NCI-H1694 treated with DMSO at 0.1 percent for 48 hours (cell line): ENCODE measurements around the gene AOC3.
"Not testable (repeated sequence)": the region's sequence is repeated elsewhere in the genome, so short reads cannot be mapped to it uniquely, and the experiment has no call there.

Source experiments
- DNase-seq: peaks from one replicate; lab custom pipeline; 2025; lab: John Stamatoyannopoulos, UW

Gene AOC3

GRCh38 chr17:42844271-42844670 is 6.7 kb upstream of the AOC3 start, which contains the start of gene AOC2:
Gene AOC2, plus strand, starts transcription at chr17:42844580. Its CDS starts 47 bp downstream, at chr17:42844627.
- no peak for DNase-seq

GRCh38 chr17:42844761-42845555 is 6.0 kb upstream of the AOC3 start:
- no peak for DNase-seq

- no peak for DNase-seq
Measured at GRCh38 chr17:42845556-42845917, 5.5 kb upstream of the AOC3 start.

GRCh38 chr17:42845918-42846593 is 4.9 kb upstream of the AOC3 start:
- DNase-seq, result no peak

GRCh38 chr17:42846594-42847280 is 4.3 kb upstream of the AOC3 start:
- no peak for DNase-seq

GRCh38 chr17:42848093-42848492 is 2.9 kb upstream of the AOC3 start:
- no peak for DNase-seq

GRCh38 chr17:42849031-42849430 is 2.0 kb upstream of the AOC3 start:
- DNase-seq, result no peak

- DNase-seq, result no peak
Measured at GRCh38 chr17:42849451-42850181, 1.4 kb upstream of the AOC3 start.

GRCh38 chr17:42851371-42852240 is 607 bp downstream of the AOC3 start:
- not testable (repeated sequence) for DNase-seq

- DNase-seq, result no peak
Measured at GRCh38 chr17:42852351-42852750, 1.4 kb downstream of the AOC3 start.

GRCh38 chr17:42853004-42853403 is 2.0 kb downstream of the AOC3 start:
- no peak for DNase-seq

GRCh38 chr17:42853597-42853967 is 2.6 kb downstream of the AOC3 start:
- DNase-seq, result no peak

GRCh38 chr17:42853968-42854790 is 3.2 kb downstream of the AOC3 start:
- no peak for DNase-seq

GRCh38 chr17:42855048-42855596 is 4.1 kb downstream of the AOC3 start:
- DNase-seq, result no peak

GRCh38 chr17:42856093-42856492 is 5.1 kb downstream of the AOC3 start:
- DNase-seq, result not testable (repeated sequence)

GRCh38 chr17:42856516-42856915 is 5.5 kb downstream of the AOC3 start:
- DNase-seq, result not testable (repeated sequence)

GRCh38 chr17:42857389-42857788 is 6.4 kb downstream of the AOC3 start:
- DNase-seq, result no peak

- DNase-seq, result no peak
Measured at GRCh38 chr17:42865638-42866094, 14.7 kb downstream of the AOC3 start.

- no peak for DNase-seq
Measured at GRCh38 chr17:42866216-42866615, 15.2 kb downstream of the AOC3 start.
